T follicular helper cell (primary cell): Measurements from ENCODE around the gene PMEPA1.
A peak's percentile ranks its signal among the peaks of the same experiment; 100 is the strongest.

Source experiments
- DNase-seq: peaks from one replicate; pipeline ENCODE4 v3.0.0-alpha.2; 2020; ENCODE audit warnings: low read depth

The PMEPA1 gene

DNA sequence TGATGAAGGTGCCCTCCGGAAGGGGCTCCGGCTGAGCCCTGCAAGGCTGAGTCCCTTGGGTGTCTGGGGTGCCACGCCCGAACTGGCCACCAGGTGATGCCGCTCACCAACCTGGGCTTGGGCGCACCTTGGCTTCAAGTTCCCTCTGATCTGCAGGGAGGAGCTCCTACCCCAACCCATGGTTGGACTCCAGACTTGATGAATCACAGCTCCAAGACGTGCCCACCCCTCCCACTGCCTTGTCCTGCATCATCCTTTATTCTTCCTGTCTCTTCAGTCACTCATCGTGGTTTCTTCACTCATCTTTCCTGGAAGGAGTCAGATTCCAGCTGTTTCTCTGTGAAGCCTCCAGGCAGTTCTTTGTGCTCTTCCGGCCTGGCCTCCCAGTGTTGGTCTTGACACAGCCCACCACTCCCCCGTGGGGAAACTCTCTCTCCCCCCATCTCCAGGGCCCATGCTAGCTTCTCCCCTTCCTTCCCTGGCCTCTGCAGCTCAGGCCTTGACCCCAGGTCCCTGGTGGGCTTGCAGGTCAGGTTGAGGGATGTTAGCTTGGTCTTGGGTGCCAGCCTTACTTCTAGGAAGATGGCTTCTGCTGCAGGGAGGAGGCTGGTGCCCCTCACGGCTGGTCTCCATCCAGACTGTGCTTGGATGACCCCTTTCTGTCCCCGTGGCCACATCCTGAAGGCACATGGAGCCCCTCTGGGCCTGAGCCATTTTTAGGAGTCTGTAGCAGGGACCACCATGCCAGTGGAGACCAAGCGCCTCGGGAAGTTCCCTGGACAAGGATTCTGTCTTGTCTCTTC is 87.0 kb downstream of the PMEPA1 start:
- DNase-seq = peak; percentile 60

- no peak for DNase-seq
These were observed 87.6 kb downstream of the PMEPA1 start for GRCh38 chr20:57622201-57622570.

GRCh38 chr20:57621421-57622200 is 88.2 kb downstream of the PMEPA1 start:
- DNase-seq = no peak

DNA sequence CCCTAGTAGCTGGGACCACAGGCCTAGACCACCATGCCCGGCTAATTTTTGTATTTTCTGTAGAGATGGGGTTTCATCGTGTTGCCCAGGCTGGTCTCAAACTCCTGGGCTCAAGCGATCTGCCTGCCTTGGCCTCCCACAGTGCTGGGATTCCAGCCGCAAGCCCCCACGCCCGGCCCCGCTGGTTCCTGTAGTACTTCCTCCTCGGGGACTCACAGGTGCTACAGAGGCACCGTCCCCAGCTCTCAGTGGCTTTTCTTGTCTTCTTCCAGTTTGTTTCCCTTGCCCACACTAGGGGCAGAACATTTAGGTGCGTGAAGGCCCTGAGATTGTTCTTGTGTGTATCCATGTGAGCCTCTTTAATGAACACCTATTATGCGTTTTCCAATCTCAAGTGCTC is 88.8 kb downstream of the PMEPA1 start:
- DNase-seq = no peak

DNA sequence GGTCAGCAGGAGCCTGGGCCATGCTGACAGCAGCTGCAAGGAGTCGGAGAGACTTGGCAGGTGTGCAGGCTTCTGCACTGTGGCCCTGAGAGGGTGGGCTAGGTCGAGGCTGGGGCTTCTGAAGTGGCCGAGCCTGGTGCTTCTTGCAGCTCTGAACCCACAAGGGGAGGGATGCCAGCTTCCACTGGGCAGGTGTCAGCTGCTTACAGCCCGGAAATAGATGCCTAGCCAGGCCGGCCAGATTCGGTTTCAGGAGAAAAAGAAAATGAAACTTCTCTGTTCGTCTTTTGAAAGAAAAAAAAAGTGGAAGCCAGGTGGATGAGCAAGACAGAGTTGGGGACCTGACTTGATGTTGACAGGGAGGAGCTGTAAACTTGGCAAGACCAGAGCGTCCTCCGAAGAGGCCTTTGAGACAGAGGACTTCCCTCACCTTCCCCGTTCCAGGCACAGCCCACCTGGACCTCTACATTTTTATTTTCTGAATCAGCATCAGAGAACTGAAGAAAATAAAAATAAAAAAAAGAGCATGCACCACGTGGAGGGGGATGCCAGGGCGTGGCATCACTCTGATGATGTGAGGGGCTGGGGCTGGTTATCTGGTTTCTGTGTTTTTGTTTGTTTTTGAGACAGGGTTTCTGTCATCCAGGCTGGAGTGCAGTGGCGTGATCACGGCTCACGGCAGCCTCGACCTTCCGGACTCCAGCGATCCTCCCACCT is 89.4 kb downstream of the PMEPA1 start, which contains the start of gene ZBP1:
ZBP1 (minus strand) TSS at position 153 of the 717 bp plus-strand sequence; CDS start at position 22, 131 bp downstream.
- DNase-seq = peak; percentile 17

DNA sequence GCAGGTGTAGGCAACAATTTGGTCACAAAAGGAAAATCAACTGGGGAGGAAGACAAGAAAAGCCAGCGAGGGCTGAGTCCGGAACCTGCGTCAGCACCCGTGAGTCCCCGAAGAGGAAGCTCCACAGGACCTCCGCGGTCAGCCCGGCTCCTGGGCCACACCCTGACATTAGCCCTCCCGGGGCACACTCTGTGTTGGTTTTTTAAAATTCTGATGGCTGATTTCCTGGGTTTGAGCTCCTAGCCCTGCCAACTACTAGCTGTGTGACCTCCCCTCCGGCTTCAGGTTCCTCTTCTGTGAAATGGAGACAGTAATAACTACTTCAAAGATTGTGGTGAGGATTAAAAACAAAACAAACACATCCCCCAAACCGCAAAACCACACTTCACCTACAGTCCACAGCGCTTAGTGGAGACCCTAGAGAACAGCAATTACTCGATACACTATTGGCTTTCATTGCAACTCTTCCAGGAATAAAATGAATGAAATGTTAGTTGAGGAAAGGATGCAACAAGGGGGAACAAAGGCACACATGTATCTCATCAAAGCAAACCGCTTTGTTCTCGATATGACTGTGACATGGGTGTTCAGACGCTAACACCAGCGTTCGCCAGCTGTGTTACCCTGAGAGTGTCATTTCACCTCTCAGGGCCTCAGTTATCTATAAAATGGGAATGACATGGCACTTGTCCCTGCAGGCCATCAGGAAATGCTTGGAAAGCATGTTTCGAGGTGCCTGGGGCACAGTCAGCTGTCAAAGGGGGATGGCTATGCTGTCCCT is 90.6 kb downstream of the PMEPA1 start:
- peak; percentile 36 for DNase-seq

DNA sequence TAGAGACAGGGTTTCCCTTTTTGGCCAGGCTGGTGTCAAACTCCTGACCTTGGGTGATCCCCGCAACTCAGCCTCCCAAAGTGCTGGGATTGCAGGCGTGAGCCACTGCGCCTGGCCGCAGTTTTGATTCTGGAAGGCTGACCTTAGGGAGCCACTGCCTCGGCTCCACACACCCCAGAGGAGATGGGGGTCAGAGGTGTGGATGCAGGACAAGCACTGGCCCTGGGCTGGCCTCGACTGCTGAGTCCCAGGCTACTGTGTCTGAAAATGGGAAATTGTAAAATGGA is 91.1 kb downstream of the PMEPA1 start:
- no peak for DNase-seq

GRCh38 chr20:57618091-57618763 is 91.6 kb downstream of the PMEPA1 start:
- DNase-seq = no peak

DNA sequence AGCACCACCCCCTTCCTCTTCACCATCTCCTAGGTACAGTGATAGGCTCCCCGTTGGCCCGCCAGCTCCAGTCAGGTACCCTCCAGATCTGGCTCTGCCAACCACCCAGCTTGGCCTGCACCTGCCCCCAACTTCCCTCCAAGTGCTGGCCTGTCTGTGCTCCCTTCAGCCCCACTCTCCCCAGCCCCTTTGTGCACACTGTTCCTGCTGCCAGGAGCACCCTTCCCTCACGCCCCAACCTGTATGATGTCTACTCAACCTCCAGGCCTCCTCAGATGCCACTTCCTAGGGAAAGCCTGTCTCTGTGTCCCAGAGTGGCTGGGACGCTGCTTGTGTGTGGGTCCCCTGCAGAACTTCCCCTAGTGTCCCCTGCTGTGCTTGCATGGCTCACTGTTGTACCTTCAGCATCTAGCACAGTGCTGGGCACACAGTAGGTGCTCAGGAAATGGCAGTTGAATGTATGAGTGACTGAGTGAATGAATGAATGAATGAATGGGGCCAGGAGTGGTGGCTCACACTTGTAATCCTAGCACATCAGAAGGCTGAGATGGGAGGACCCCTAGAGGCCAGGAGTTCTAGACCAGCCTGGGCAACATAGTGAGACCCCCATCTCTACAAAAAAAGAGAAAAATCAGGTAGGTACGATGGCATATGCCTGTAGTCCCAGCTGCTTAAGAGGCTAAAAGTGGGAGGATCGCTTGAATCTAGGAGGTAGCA is 92.6 kb downstream of the PMEPA1 start:
- DNase-seq = no peak

- DNase-seq = no peak
These were observed 93.5 kb downstream of the PMEPA1 start for GRCh38 chr20:57616143-57616951.

DNA sequence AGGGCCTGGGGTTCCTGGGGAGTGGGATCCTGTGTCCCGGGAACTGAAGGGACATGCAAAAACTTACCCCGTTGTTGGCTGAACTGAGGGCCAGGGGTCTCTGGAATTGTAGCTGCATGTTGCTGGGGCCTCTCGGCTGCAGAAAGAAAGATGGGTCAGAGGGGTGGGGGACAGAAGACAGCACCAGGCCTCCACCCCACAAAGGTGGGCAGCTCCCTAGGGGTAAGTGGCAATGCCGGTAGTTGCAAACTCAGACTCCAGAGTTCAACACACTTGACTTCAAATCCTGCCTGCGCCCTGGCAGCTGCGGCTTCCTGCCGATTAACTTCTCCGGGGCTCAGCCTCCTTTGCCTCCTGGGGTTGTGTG is 94.4 kb downstream of the PMEPA1 start:
- DNase-seq = no peak

GRCh38 chr20:57614490-57615444 is 95.0 kb downstream of the PMEPA1 start:
- no peak for DNase-seq

GRCh38 chr20:57613481-57613921 is 96.3 kb downstream of the PMEPA1 start:
- DNase-seq = no peak

- no peak for DNase-seq
These were observed 96.9 kb downstream of the PMEPA1 start for GRCh38 chr20:57612916-57613315.

DNA sequence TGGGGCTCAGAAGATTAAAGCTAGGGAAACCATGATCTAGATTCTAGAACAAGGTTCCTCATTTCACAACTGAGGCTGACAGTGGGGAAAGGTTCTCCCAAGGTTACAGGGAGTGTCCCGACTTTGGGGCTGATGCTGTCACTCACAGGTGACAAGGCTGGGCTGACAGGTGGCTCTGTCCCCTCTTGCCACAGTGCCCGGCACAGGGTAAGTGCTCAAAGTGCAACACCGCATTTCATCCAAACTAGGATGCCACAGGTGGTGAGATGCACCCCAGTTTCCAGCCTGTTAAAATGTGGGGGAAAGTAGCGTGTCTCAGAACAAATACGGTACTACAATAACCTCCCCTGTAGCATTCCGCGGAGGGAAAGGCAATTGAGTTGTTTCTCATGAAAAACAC is 97.4 kb downstream of the PMEPA1 start:
- no peak for DNase-seq

GRCh38 chr20:57611586-57612311 is 98.1 kb downstream of the PMEPA1 start:
- DNase-seq = no peak

GRCh38 chr20:57610261-57610952 is 99.4 kb downstream of the PMEPA1 start:
- DNase-seq = no peak

GRCh38 chr20:57609842-57610167 is 100.0 kb downstream of the PMEPA1 start:
- DNase-seq = no peak
